Activated B cell treated with CpG ODN at 0.5 μM for 24 hours (primary cell): ENCODE measurements around the gene FARSB. TPM values are rescaled to one million over a fixed set of nuclear protein-coding genes. Genes with fewer than 3 reads are reported as not detected.

Experiments used
- ATAC-seq: fragments of 200-7000 bp; cut with Tn5 transposase; one replicate; pipeline ENCODE4 v1.10.0; 2021; ENCODE audit warnings: low read depth, mild to moderate bottlenecking, moderate library complexity
- CTCF ChIA-PET: fragments of 350-600 bp; sonication (Branson Sonifier 250); formaldehyde crosslinking; loops from one replicate; lab custom pipeline; 2021; ENCODE audit warnings: antibody characterized with exemption; lab: Charles Lee
- POLR2A ChIA-PET: fragments of 350-600 bp; sonication (Branson Sonifier 250); formaldehyde crosslinking; loops from one replicate; lab custom pipeline; 2021; ENCODE audit warnings: antibody characterized with exemption; lab: Charles Lee
- DNase-seq: peaks from one replicate; pipeline ENCODE4 v3.0.0; 2022
- H3K27ac Mint-ChIP-seq: one replicate; pipeline ENCODE4 v1.8.0; 2020; ENCODE audit warnings: mixed read lengths
- H3K27me3 Mint-ChIP-seq: one replicate; pipeline ENCODE4 v1.8.0; 2021; ENCODE audit warnings: mixed read lengths
- H3K36me3 Mint-ChIP-seq: one replicate; pipeline ENCODE4 v1.8.0; 2021; ENCODE audit warnings: low read depth, mixed read lengths
- H3K4me1 Mint-ChIP-seq: one replicate; pipeline ENCODE4 v1.8.0; 2021; ENCODE audit warnings: mixed read lengths
- H3K4me3 Mint-ChIP-seq: one replicate; pipeline ENCODE4 v1.8.0; 2020; ENCODE audit warnings: mild to moderate bottlenecking, mixed read lengths
- H3K9me3 Mint-ChIP-seq: one replicate; pipeline ENCODE4 v1.8.0; 2020; ENCODE audit warnings: mixed read lengths
- intact Hi-C: fragments of 100-400 bp; cut with micrococcal nuclease; formaldehyde crosslinking; loops from one replicate; pipeline ENCODE4 v1.15.1; 2024
- total RNA-seq: library from RNA; stranded (reverse); gene quantifications from 2 replicates; pipeline ENCODE4 v1.2.3, GENCODE V29; 2022
- TF ChIP-seq, protein P1 (sequence below): fragments of 200-600 bp; IDR thresholded peaks from one replicate; pipeline ENCODE4 v1.8.0; 2022; ENCODE audit warnings: antibody characterized with exemption, mild to moderate bottlenecking

Gene FARSB
- total RNA-seq, 1 donor from 2014 or later, result 23.3 TPM

DNA sequence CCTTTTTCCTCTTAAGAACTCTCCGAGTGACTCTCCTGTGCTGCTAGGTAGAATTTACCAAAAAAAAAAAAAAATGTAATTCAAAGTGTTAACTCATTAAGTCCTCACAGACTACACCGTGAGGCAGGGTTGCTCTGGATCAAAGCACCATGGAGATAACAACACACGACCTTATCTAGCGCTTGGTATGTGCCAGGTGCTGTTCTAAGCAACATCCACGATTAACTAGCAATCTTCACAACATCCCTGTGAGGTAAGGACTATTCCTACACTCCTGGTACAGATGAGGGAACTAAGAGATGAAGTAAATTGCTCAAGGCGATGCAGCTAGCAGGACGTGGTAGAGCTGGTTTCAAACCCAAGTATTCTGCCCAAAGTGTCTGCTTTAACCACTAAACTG, 17.4 kb upstream of the FARSB start:
- CTCF ChIA-PET, result no interaction called here
- intact Hi-C loops, result no loop called here
- peaks cover 13% of the 10 kb centered on the region for H3K4me1 Mint-ChIP-seq
- H3K9me3 Mint-ChIP-seq, result no peaks in the 10 kb centered on the region
- no peak for DNase-seq
- no peak for ATAC-seq
- no peak overlapping the region for H3K27ac Mint-ChIP-seq
- POLR2A ChIA-PET, result no interaction called here
- H3K36me3 Mint-ChIP-seq, result no peaks in the 10 kb centered on the region
- H3K27me3 Mint-ChIP-seq, result peaks cover 49% of the 10 kb centered on the region
- H3K4me3 Mint-ChIP-seq, result no peak overlapping the region
- TF ChIP-seq, protein P1, sequence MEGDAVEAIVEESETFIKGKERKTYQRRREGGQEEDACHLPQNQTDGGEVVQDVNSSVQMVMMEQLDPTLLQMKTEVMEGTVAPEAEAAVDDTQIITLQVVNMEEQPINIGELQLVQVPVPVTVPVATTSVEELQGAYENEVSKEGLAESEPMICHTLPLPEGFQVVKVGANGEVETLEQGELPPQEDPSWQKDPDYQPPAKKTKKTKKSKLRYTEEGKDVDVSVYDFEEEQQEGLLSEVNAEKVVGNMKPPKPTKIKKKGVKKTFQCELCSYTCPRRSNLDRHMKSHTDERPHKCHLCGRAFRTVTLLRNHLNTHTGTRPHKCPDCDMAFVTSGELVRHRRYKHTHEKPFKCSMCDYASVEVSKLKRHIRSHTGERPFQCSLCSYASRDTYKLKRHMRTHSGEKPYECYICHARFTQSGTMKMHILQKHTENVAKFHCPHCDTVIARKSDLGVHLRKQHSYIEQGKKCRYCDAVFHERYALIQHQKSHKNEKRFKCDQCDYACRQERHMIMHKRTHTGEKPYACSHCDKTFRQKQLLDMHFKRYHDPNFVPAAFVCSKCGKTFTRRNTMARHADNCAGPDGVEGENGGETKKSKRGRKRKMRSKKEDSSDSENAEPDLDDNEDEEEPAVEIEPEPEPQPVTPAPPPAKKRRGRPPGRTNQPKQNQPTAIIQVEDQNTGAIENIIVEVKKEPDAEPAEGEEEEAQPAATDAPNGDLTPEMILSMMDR, result no peak

DNA sequence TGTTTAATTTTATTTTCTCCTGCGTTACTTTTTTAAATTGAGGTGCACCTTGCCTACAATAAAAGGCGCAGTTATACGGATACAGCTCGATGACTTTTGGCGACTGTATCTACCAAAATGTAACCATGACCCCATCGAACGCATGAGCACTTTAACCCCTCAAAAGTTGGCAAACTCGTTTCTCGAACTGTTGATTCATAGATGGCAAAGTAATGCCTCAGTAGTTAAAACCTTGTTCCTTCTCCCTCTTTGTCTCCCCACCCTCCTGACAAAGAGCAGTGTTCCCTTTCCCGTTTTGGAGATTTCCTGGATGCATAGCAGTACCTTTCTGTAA, 16.1 kb upstream of the FARSB start:
- H3K4me3 Mint-ChIP-seq, result peak overlapping the region; percentile 65
- H3K4me1 Mint-ChIP-seq, result peaks cover 14% of the 10 kb centered on the region
- no peak overlapping the region for H3K27ac Mint-ChIP-seq
- H3K36me3 Mint-ChIP-seq, result no peaks in the 10 kb centered on the region
- ATAC-seq (no peak), DNase-seq (no peak)
- intact Hi-C loops, result no loop called here
- ChIA-PET CTCF (no interaction called here), POLR2A (no interaction called here)
- TF ChIP-seq, protein P1, result no peak
- no peaks in the 10 kb centered on the region for H3K9me3 Mint-ChIP-seq
- peaks cover 40% of the 10 kb centered on the region for H3K27me3 Mint-ChIP-seq

DNA sequence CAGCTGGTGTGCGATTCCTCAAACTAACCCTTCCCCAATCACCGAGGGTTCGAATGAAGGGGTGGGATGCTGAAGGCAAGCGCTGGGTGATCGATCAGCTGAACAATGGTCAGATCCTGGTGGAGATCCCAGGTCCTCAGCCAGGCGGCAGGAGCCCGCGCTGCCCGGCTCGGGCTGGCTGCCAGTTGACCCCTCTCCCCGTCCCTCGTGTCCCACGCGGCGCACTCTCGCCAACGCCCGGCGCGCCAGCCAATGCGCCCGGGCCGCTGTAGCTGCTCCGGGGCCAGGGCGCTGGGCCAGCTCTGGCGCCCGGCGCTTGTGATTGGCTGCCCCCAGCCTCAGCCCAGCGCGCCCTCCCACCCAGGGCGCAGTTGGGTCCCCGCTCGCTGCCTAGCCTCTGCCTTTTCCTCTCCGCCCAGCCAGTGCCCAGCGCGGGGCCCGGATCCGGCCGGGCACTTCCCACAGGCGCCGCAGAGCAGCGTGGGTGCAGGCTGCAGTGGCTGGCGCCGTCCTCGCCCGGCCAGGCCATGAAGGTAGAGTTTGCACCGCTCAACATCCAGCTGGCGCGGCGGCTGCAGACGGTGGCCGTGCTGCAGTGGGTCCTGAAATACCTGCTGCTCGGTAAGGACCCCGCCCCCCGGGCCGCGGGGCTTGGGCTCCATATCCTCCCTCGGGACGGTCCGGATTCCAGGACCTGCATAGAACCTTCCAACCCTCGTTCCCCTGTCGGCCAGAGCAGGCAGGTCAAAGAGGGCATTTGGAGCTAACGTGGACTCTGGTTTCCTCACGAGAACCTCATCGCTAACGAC, 15.6 kb upstream of the FARSB start, which contains the start of gene MOGAT1:
Gene MOGAT1 (plus strand): TSS at position 400 of the 809 bp plus-strand sequence. CDS start 128 bp downstream, at position 528.
- no peaks in the 10 kb centered on the region for H3K9me3 Mint-ChIP-seq
- intact Hi-C loops, result no loop called here
- no peaks in the 10 kb centered on the region for H3K36me3 Mint-ChIP-seq
- ChIA-PET POLR2A (no interaction called here), CTCF (no interaction called here)
- no peak within 1 kb of the TSS for H3K27ac Mint-ChIP-seq
- H3K27me3 Mint-ChIP-seq, result peaks cover 40% of the 10 kb centered on the region
- TF ChIP-seq, protein P1, result no peak
- ATAC-seq (no peak), DNase-seq (no peak)
- peak within 1 kb of the TSS; percentile 65 for H3K4me3 Mint-ChIP-seq
- peaks cover 14% of the 10 kb centered on the region for H3K4me1 Mint-ChIP-seq

DNA sequence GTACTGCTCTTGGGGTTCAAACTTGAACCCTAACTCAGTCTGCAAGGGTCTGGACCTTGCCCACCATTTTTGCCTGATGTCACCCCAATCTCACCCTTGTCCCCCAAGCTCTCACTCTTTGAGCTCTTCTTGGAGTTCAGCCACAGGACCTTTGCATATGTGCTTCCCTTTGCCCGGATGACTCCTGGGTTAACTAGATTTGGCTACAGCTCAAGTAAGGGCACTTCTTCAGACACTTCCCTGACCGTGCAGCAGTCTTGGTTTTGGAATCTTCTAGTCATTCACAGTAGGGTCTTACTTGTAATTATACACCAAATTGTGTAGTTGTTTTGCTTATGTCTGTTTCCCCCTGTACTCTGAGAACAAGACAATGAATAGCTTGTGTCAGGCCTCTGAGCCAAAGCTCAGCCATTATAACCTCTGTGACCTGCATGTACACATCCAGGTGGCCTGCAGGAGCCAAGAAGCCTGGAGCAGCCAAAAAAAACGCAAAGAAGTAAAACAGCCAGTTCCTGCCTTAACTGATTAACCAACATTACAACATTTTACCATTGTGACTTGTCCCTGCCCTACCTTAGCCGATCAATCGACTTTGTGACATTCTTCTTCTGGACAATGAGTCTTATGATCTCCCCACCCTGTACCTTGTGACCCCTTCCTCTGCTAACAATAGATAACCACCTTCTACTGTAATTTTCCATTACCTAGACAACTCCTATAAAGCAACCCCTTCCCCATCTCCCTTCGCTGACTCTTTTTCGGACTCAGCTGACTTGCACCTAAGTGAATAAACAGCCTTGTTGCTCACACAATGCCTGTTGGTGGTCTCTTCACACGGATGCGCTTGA, 14.5 kb upstream of the FARSB start:
- ChIA-PET CTCF (no interaction called here), POLR2A (no interaction called here)
- H3K36me3 Mint-ChIP-seq, result no peaks in the 10 kb centered on the region
- TF ChIP-seq, protein P1, result no peak
- H3K9me3 Mint-ChIP-seq, result no peaks in the 10 kb centered on the region
- H3K4me1 Mint-ChIP-seq, result peaks cover 14% of the 10 kb centered on the region
- H3K4me3 Mint-ChIP-seq, result no peak overlapping the region
- ATAC-seq (no peak), DNase-seq (no peak)
- intact Hi-C loops, result no loop called here
- H3K27me3 Mint-ChIP-seq, result peaks cover 41% of the 10 kb centered on the region
- H3K27ac Mint-ChIP-seq, result no peak overlapping the region

DNA sequence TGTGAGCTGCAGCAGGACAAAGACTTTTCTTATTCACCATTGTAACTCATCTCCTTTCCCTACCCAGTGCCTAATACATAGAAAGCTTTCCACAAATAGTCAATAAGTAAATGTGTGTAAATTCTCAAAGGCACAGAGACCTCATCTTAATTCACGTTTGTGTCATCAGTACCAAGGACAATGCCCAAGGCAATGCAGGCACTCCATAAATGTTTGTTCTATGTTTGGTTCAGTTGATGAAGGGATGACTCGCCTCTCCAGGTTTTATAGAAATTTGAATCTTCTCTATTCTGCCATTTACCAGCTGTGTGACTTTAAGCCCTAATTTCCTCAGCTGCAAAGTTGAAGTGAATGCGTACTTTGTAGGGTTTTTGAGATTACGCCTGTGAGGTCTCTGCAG, 13.5 kb upstream of the FARSB start:
- intact Hi-C loops, result no loop called here
- H3K4me3 Mint-ChIP-seq, result no peak overlapping the region
- H3K9me3 Mint-ChIP-seq, result no peaks in the 10 kb centered on the region
- POLR2A ChIA-PET, result no interaction called here
- no peak for ATAC-seq
- no peak for DNase-seq
- TF ChIP-seq, protein P1, result no peak
- H3K4me1 Mint-ChIP-seq, result peaks cover 14% of the 10 kb centered on the region
- H3K27ac Mint-ChIP-seq, result no peak overlapping the region
- peaks cover 38% of the 10 kb centered on the region for H3K27me3 Mint-ChIP-seq
- CTCF ChIA-PET, result no interaction called here
- H3K36me3 Mint-ChIP-seq, result no peaks in the 10 kb centered on the region
